ENCODE data around the gene CHST4. TPM values are rescaled to one million over a fixed set of nuclear protein-coding genes. Genes with fewer than 3 reads are reported as not detected.
"Not testable (repeated sequence)": the region's sequence is repeated elsewhere in the genome, so short reads cannot be mapped to it uniquely, and the experiment has no call there.

Gene CHST4
- total RNA-seq, 1 donor from 2014 or later: not detected

GRCh38 chr16:71493213-71493612, 33.0 kb upstream of the CHST4 start:
- H3K36me3 ChIP-seq: no peaks in the 10 kb centered on the region
- no peak overlapping the region for H3K4me3 ChIP-seq
- no peak for DNase-seq (ENCODE audit: extremely low spot score in 2 of 2)
- no peaks in the 10 kb centered on the region for H3K9me3 ChIP-seq
- intact Hi-C loops (cut with DNase I): no loop called here
- no peak overlapping the region for H3K27ac ChIP-seq
- no peaks in the 10 kb centered on the region for H3K27me3 ChIP-seq
- TF ChIP-seq POLR2AphosphoS5 (IDR thresholded peaks at IDR 0.05; ENCODE audit: insufficient read depth in 1 of 2, low read depth in 1 of 2): no peak
- TF ChIP-seq CTCF (IDR thresholded peaks at IDR 0.05): no peak
- no peak for TF ChIP-seq POLR2A (IDR thresholded peaks at IDR 0.05)
- no peaks in the 10 kb centered on the region for H3K4me1 ChIP-seq

- H3K27me3 ChIP-seq: no peaks in the 10 kb centered on the region
- TF ChIP-seq CTCF (IDR thresholded peaks at IDR 0.05): no peak
- no peak for TF ChIP-seq POLR2AphosphoS5 (IDR thresholded peaks at IDR 0.05; ENCODE audit: insufficient read depth in 1 of 2, low read depth in 1 of 2)
- no peak for TF ChIP-seq POLR2A (IDR thresholded peaks at IDR 0.05)
- no peak for DNase-seq (ENCODE audit: extremely low spot score in 2 of 2)
- H3K9me3 ChIP-seq: no peaks in the 10 kb centered on the region
- no peak overlapping the region for H3K27ac ChIP-seq
- no peak overlapping the region for H3K4me3 ChIP-seq
- no peaks in the 10 kb centered on the region for H3K4me1 ChIP-seq
- intact Hi-C loops (cut with DNase I): loop anchor here (2.0 kb wide), 1 partner anchor 85 kb away; no protein-coding TSS in a partner anchor
- no peaks in the 10 kb centered on the region for H3K36me3 ChIP-seq
Observed at GRCh38 chr16:71498031-71498430, 28.2 kb upstream of the CHST4 start.

DNA sequence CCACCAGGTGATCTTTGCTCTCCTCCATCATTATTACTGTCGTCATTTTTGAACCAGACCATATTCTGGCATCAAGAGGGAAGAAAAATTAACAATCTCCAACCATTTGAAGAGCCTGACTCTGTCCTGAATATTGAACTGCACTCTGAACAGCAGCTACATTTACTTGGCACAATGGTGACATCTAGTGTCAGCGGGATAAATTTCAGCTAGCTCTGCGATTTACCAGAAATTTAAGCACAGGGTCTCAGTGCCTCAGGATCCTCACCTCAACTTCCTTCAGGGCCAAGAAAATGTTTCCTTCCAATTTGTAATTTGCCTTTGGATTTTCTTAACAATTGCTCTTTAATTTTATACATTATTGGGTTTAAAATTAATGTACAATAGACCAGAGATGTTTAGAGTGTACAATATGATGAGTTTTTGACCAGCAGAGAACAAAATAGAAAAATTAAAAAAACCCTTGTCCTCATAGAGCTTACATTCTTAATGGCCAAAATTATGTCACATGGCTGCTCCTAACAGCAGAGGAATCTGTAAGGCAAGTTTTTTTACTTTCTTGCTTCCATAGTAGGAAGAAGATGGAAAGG, 26.4 kb upstream of the CHST4 start:
- Histone ChIP-seq H3K27ac (no peak overlapping the region), H3K27me3 (no peaks in the 10 kb centered on the region), H3K36me3 (no peaks in the 10 kb centered on the region), H3K9me3 (no peaks in the 10 kb centered on the region), H3K4me3 (no peak overlapping the region), H3K4me1 (no peaks in the 10 kb centered on the region)
- intact Hi-C loops (cut with DNase I): loop anchor here (2.0 kb wide), 1 partner anchor 87 kb away; no protein-coding TSS in a partner anchor
- no peak for DNase-seq (ENCODE audit: extremely low spot score in 2 of 2)
- TF ChIP-seq POLR2A (IDR thresholded peaks at IDR 0.05): no peak
- TF ChIP-seq POLR2AphosphoS5 (IDR thresholded peaks at IDR 0.05; ENCODE audit: insufficient read depth in 1 of 2, low read depth in 1 of 2): no peak
- peak; percentile 28 to 58 (median 35) for TF ChIP-seq CTCF (IDR thresholded peaks at IDR 0.05)

DNA sequence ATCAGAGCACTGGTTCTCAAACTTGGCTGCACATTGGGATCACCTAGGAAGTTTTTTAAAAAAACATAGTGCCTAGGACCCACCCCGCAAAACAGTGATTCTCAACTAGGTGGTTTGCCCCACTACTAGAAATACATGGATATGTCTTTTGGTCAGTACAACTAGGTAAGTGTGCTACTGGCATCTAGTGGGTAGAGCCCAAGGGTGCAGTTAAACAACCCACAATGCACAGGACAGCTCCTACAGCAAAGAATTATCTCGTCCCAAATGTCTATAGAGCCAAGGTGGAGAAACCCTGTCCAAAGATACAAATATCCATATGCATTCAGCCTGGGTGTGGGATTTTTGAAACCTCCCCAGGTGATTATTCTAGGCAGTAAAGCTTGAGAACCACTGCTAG, 25.3 kb upstream of the CHST4 start:
- DNase-seq (ENCODE audit: extremely low spot score in 2 of 2): no peak
- no peaks in the 10 kb centered on the region for H3K9me3 ChIP-seq
- no peak for TF ChIP-seq POLR2A (IDR thresholded peaks at IDR 0.05)
- no peak for TF ChIP-seq POLR2AphosphoS5 (IDR thresholded peaks at IDR 0.05; ENCODE audit: insufficient read depth in 1 of 2, low read depth in 1 of 2)
- TF ChIP-seq CTCF (IDR thresholded peaks at IDR 0.05): no peak

DNA sequence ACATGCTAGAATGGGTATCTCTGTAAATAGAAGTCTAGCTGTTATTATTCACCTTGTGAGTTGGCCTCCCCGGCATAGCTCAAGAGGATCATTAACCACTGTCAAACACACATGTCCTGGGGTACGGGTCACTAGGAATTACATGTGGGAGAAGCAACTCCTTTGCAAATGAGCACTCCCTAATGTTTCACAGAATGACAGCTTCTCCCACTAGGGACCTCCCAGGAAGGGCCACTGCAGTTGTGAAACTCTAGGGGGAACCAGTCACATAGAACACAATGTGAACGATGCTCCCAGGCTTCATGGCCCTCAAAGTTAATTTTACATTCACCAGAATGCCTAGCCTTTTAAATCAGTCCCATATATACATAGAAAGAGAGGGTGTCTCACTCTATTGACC, 24.7 kb upstream of the CHST4 start:
- Histone ChIP-seq H3K4me1 (no peaks in the 10 kb centered on the region), H3K27ac (no peak overlapping the region), H3K27me3 (no peaks in the 10 kb centered on the region), H3K9me3 (no peaks in the 10 kb centered on the region), H3K36me3 (no peaks in the 10 kb centered on the region), H3K4me3 (no peak overlapping the region)
- TF ChIP-seq CTCF (IDR thresholded peaks at IDR 0.05): no peak
- no peak for TF ChIP-seq POLR2AphosphoS5 (IDR thresholded peaks at IDR 0.05; ENCODE audit: insufficient read depth in 1 of 2, low read depth in 1 of 2)
- no peak for TF ChIP-seq POLR2A (IDR thresholded peaks at IDR 0.05)
- intact Hi-C loops (cut with DNase I): no loop called here
- DNase-seq (ENCODE audit: extremely low spot score in 2 of 2): no peak

More for the DNA sequence above, 25.3 kb upstream of the CHST4 start:
- no peaks in the 10 kb centered on the region for H3K36me3 ChIP-seq
- no peaks in the 10 kb centered on the region for H3K4me1 ChIP-seq
- H3K27ac ChIP-seq: no peak overlapping the region
- intact Hi-C loops (cut with DNase I): no loop called here
- H3K4me3 ChIP-seq: no peak overlapping the region
- H3K27me3 ChIP-seq: no peaks in the 10 kb centered on the region

DNA sequence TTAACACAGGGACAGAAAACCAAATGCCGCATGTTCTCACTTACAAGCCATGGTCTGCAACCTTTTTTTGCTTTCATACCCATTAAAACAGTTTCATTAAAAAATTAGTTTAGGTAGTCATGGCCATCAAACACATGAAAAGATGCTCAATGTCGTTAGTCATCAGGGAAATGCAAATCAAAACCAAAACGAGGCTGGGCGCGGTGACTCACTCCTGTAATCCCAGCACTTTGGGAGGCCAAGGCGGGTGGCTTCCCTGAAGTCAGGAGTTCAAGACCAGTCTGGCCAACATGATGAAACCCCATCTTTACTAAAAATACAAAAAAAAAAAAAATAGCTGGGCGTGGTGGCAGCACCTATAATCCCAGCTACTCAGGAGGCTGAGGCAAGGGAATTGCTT, 22.2 kb upstream of the CHST4 start:
- intact Hi-C loops (cut with DNase I): not testable (repeated sequence)

More for the DNA sequence above, 22.2 kb upstream of the CHST4 start:
- H3K4me1 ChIP-seq; H3K4me3 ChIP-seq; H3K27me3 ChIP-seq; H3K36me3 ChIP-seq; H3K27ac ChIP-seq; DNase-seq (ENCODE audit: extremely low spot score in 2 of 2); H3K9me3 ChIP-seq: not testable (repeated sequence)

Measured in vagina (tissue), 2 donors.